Neural progenitor cell (in vitro differentiated cells): ENCODE measurements around the gene PLA2G4D.

Experiments used
- CTCF ChIP-seq: fragments of 200-600 bp; sonication (generic); IDR thresholded peaks from 2 replicates; pipeline ENCODE4 v1.5.1; 2017; ENCODE audit warnings: antibody characterized with exemption, mild to moderate bottlenecking
- EZH2 ChIP-seq: fragments of 200-600 bp; sonication (generic); IDR thresholded peaks from 2 replicates; pipeline ENCODE4 v1.6.1; 2017; ENCODE audit warnings: antibody characterized with exemption, mild to moderate bottlenecking, moderate library complexity
- EZH2phosphoT487 ChIP-seq: fragments of 200-600 bp; sonication (generic); IDR thresholded peaks from 2 replicates; pipeline ENCODE4 v1.6.1; 2017; ENCODE audit warnings: antibody characterized with exemption

- TF ChIP-seq CTCF = no peak
- TF ChIP-seq EZH2 = no peak
- no peak for TF ChIP-seq EZH2phosphoT487
Observed at GRCh38 chr15:42065033-42065432, 29.3 kb downstream of the PLA2G4D start.
